Keratinocyte (primary cell): ENCODE data around the gene VPS26B. TPM values are rescaled to one million over a fixed set of nuclear protein-coding genes. Genes with fewer than 3 reads are reported as not detected.

ENCODE experiments used
- DNase-seq: peaks from one replicate; pipeline ENCODE4 v3.0.0-alpha.2; 2011; ENCODE audit warnings: low read depth, missing footprints, low spot score
- FAIRE-seq: peaks from 2 replicates; lab custom pipeline; 2011; peaks lifted over from hg19 to GRCh38; lab: Jason Lieb, UNC
- H2AFZ ChIP-seq: 2 replicates; pipeline ENCODE4 v1.6.0; 2012; ENCODE audit warnings: low read length, control low read depth, inconsistent platforms; ENCODE audit not compliant: control insufficient read depth
- H3K27ac ChIP-seq: 2 replicates; pipeline ENCODE4 v1.5.1; 2011; ENCODE audit warnings: low read length; ENCODE audit not compliant: control insufficient read depth, insufficient read depth
- H3K27me3 ChIP-seq: 3 replicates; pipeline ENCODE4 v1.6.0; 2011; ENCODE audit warnings: low read length; ENCODE audit not compliant: control insufficient read depth, insufficient read depth; ENCODE audit errors: extremely low read depth
- H3K36me3 ChIP-seq, 2 experiments: 2 replicates in 1 of 2; 3 replicates in 1 of 2; pipeline ENCODE4 v1.5.1; 2011; ENCODE audit warnings: low read length in 2 of 2, mild to moderate bottlenecking in 1 of 2; ENCODE audit not compliant: control insufficient read depth in 2 of 2, insufficient read depth in 2 of 2; ENCODE audit errors: extremely low read depth in 1 of 2
- H3K4me1 ChIP-seq: 3 replicates; pipeline ENCODE4 v1.5.1; 2011; ENCODE audit warnings: low read length; ENCODE audit not compliant: control insufficient read depth, insufficient read depth; ENCODE audit errors: extremely low read depth
- H3K4me2 ChIP-seq: 3 replicates; pipeline ENCODE4 v1.6.0; 2011; ENCODE audit warnings: low read depth, low read length; ENCODE audit not compliant: control insufficient read depth, insufficient read depth; ENCODE audit errors: extremely low read depth
- H3K4me3 ChIP-seq, 3 experiments: fragments of 200-600 bp in 1 of 3; sonication (generic) in 1 of 3; 2 replicates in 2 of 3; 3 replicates in 1 of 3; pipeline ENCODE4 v1.5.1; 2011 to 2016; ENCODE audit warnings: low read length in 3 of 3, mild to moderate bottlenecking in 3 of 3, control low read depth in 2 of 3, inconsistent platforms in 1 of 3, low read depth in 1 of 3, mixed read lengths in 1 of 3, mixed run types in 1 of 3, moderate library complexity in 1 of 3; ENCODE audit not compliant: control insufficient read depth in 2 of 3, insufficient read depth in 2 of 3; ENCODE audit errors: extremely low read depth in 1 of 3
- H3K79me2 ChIP-seq: 2 replicates; pipeline ENCODE4 v1.6.0; 2012; ENCODE audit warnings: low read length; ENCODE audit not compliant: control insufficient read depth, insufficient read depth
- H3K9ac ChIP-seq: 3 replicates; pipeline ENCODE4 v1.6.0; 2011; ENCODE audit warnings: low read length; ENCODE audit not compliant: control insufficient read depth, insufficient read depth; ENCODE audit errors: extremely low read depth
- H3K9me1 ChIP-seq: 3 replicates; pipeline ENCODE4 v1.6.0; 2011; ENCODE audit warnings: low read length; ENCODE audit not compliant: control insufficient read depth, insufficient read depth; ENCODE audit errors: extremely low read depth
- H3K9me3 ChIP-seq: 2 replicates; pipeline ENCODE4 v1.5.1; 2012; ENCODE audit warnings: low read depth, low read length; ENCODE audit not compliant: control insufficient read depth
- H4K20me1 ChIP-seq: 3 replicates; pipeline ENCODE4 v1.6.0; 2011; ENCODE audit warnings: low read length; ENCODE audit not compliant: control insufficient read depth, insufficient read depth; ENCODE audit errors: extremely low read depth
- CTCF ChIP-seq, 3 experiments: IDR thresholded peaks in 1 of 3; conservative IDR thresholded peaks in 1 of 3; optimal IDR thresholded peaks in 1 of 3; 2 replicates in 2 of 3; 3 replicates in 1 of 3; pipeline versions ENCODE3 to v1.5.1; 2011; ENCODE audit warnings: low read length in 3 of 3, mild to moderate bottlenecking in 3 of 3, moderate library complexity in 2 of 3, control low read depth in 1 of 3, inconsistent platforms in 1 of 3; ENCODE audit not compliant: insufficient read depth in 2 of 3; ENCODE audit errors: extremely low read depth in 1 of 3
- EZH2 ChIP-seq: IDR thresholded peaks from one replicate; pipeline ENCODE4 v1.6.1; 2012; ENCODE audit warnings: inconsistent platforms, mild to moderate bottlenecking, low read length, moderate library complexity
- dilution Hi-C: fragments of 300-500 bp; cut with MboI; formaldehyde crosslinking; loops from one replicate; pipeline ENCODE4 v1.7.0; 2020; ENCODE audit warnings: low sequenced_read_pairs; ENCODE audit not compliant: extremely low pct_ligation_motif_present
- polyA plus RNA-seq, 5 experiments: library from polyadenylated mRNA; depleted of rRNA in 3 of 5; stranded (reverse) in 3 of 5; stranded (forward) in 1 of 5; unstranded in 1 of 5; fragments of >200 nt; gene quantifications; 1 replicate in 1 of 5; 2 replicates in 3 of 5; 3 replicates in 1 of 5; pipeline versions ENCODE4 v1.2.1 to v1.2.3, GENCODE V29; 2011 to 2012; ENCODE audit warnings: missing spikeins in 2 of 5, low read depth in 1 of 5, low replicate concordance in 1 of 5

VPS26B gene
- polyA plus RNA-seq, 1 donor (not counting 4 experiments of a cell fraction or from before 2014, with no cell fraction given) = 46.9 TPM

- Histone ChIP-seq H2AFZ (peak overlapping the region; percentile 89), H3K36me3 (peaks cover 0 to 4% of the 10 kb centered on the region in 2 experiments), H3K9me1 (peaks cover 2% of the 10 kb centered on the region), H3K27ac (peak overlapping the region; percentile 37), H3K4me1 (peaks cover 24% of the 10 kb centered on the region), H3K4me2 (peak overlapping the region; percentile 88), H3K9ac (peak overlapping the region; percentile 64), H3K27me3 (no peaks in the 10 kb centered on the region), H3K79me2 (peaks cover 77% of the 10 kb centered on the region), H3K9me3 (no peaks in the 10 kb centered on the region), H3K4me3 (peak overlapping the region; percentile 59 to 94 (median 60)), H4K20me1 (peaks cover 2% of the 10 kb centered on the region)
- TF ChIP-seq EZH2 = no peak
- TF ChIP-seq CTCF (optimal IDR thresholded peaks at IDR 0.05 in 1 of 3, IDR thresholded peaks at IDR 0.05 in 1 of 3, conservative IDR thresholded peaks at IDR 0.05 in 1 of 3; ENCODE audit: extremely low read depth in 1 of 3, insufficient read depth in 2 of 3, low read length in 3 of 3) = no peak
- DNase-seq (no peak), FAIRE-seq (no peak)
- dilution Hi-C loops = no loop called here
Observed at GRCh38 chr11:134224710-134225664, 516 bp downstream of the VPS26B start.

GRCh38 chr11:134226806-134227325, 2.4 kb downstream of the VPS26B start:
- no peak overlapping the region for H3K9ac ChIP-seq
- TF ChIP-seq CTCF (optimal IDR thresholded peaks at IDR 0.05 in 1 of 3, IDR thresholded peaks at IDR 0.05 in 1 of 3, conservative IDR thresholded peaks at IDR 0.05 in 1 of 3; ENCODE audit: extremely low read depth in 1 of 3, insufficient read depth in 2 of 3, low read length in 3 of 3) (no peak), EZH2 (no peak)
- no peak overlapping the region for H3K4me3 ChIP-seq
- H3K9me1 ChIP-seq = peaks cover 2% of the 10 kb centered on the region
- H3K4me2 ChIP-seq = peak overlapping the region; percentile 88
- no peak overlapping the region for H3K27ac ChIP-seq
- H4K20me1 ChIP-seq = peaks cover 2% of the 10 kb centered on the region
- H3K9me3 ChIP-seq = no peaks in the 10 kb centered on the region
- H3K27me3 ChIP-seq = no peaks in the 10 kb centered on the region
- H3K4me1 ChIP-seq = peaks cover 24% of the 10 kb centered on the region
- no peak overlapping the region for H2AFZ ChIP-seq
- FAIRE-seq (no peak), DNase-seq (no peak)
- H3K36me3 ChIP-seq = peaks cover 0 to 8% of the 10 kb centered on the region in 2 experiments
- peaks cover 78% of the 10 kb centered on the region for H3K79me2 ChIP-seq
- dilution Hi-C loops = no loop called here
